Stimulated activated naive B cell treated with anti-CD40 and anti-IgM and Interleukin-4, amounts not matched to agents 10 μg/mL and 1 μg/mL and 100 μg/mL, for 72 hours (primary cell): ENCODE measurements around the gene ZCCHC14.
"Not testable (repeated sequence)": the region's sequence is repeated elsewhere in the genome, so short reads cannot be mapped to it uniquely, and the experiment has no call there.

ENCODE experiments used
- ATAC-seq, 2 donors: fragments of 150-1000 bp; cut with Tn5 transposase; replicated peaks; 2 replicates each; pipeline ENCODE4 v1.10.0; 2021; ENCODE audit warnings: moderate library complexity in 1 of 2
- DNase-seq: peaks from one replicate; pipeline ENCODE4 v3.0.0; 2021
- H3K27ac Mint-ChIP-seq: one replicate; pipeline ENCODE4 v1.8.0; 2022; ENCODE audit warnings: mild to moderate bottlenecking, mixed read lengths
- H3K27me3 Mint-ChIP-seq, 2 donors: one replicate each; pipeline ENCODE4 v1.8.0; 2022; ENCODE audit warnings: mixed read lengths in 2 of 2
- H3K36me3 Mint-ChIP-seq, 2 donors: one replicate each; pipeline ENCODE4 v1.8.0; 2022; ENCODE audit warnings: mixed read lengths in 2 of 2, mild to moderate bottlenecking in 1 of 2
- H3K4me1 Mint-ChIP-seq, 2 donors: one replicate each; pipeline ENCODE4 v1.8.0; 2022; ENCODE audit warnings: mixed read lengths in 2 of 2, mild to moderate bottlenecking in 1 of 2
- H3K4me3 Mint-ChIP-seq, 2 donors: one replicate each; pipeline ENCODE4 v1.8.0; 2022; ENCODE audit warnings: mild to moderate bottlenecking in 2 of 2, mixed read lengths in 2 of 2, moderate library complexity in 1 of 2
- H3K9me3 Mint-ChIP-seq, 2 donors: one replicate each; pipeline ENCODE4 v1.8.0; 2022; ENCODE audit warnings: mixed read lengths in 2 of 2, mild to moderate bottlenecking in 1 of 2

The ZCCHC14 gene

DNA sequence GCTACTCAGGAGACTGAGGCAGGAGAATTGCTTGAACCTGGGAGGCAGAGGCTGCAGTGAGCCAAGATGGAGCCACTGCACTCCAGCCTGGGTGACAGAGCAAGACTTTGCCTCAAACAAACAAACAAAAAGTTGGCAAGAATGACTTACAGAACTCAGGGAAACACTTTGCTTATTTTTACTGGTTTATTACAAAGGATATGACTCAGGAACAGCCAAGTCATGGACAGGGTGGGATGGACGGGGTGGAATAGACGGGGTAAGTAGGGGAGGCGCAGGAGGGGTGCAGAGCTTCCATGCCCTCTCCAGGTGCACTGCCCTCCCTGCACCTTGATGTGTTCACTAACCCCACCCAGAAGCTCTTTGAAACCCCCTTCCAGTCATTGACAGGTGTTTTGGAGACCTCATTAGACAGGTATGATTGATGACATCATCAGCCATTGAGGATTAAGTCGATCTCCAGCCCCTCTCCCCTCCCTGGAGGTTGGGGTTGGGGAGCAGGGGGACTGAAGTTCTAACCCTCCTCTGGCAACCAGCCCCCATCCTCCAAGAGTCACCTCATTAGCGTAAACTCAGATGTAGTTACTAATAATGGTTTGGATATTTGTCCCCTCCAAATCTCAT, 41.3 kb upstream of the ZCCHC14 start:
- H3K4me3 Mint-ChIP-seq: no peak overlapping the region
- DNase-seq: no peak
- H3K36me3 Mint-ChIP-seq: peaks cover 5 to 9% of the 10 kb centered on the region in 2 donors
- no peak overlapping the region for H3K27ac Mint-ChIP-seq
- ATAC-seq: no peak
- peaks cover 18 to 24% of the 10 kb centered on the region in 2 donors for H3K9me3 Mint-ChIP-seq
- H3K4me1 Mint-ChIP-seq: peaks cover 0 to 4% of the 10 kb centered on the region in 2 donors
- H3K27me3 Mint-ChIP-seq: peaks cover 58 to 69% of the 10 kb centered on the region in 2 donors

DNA sequence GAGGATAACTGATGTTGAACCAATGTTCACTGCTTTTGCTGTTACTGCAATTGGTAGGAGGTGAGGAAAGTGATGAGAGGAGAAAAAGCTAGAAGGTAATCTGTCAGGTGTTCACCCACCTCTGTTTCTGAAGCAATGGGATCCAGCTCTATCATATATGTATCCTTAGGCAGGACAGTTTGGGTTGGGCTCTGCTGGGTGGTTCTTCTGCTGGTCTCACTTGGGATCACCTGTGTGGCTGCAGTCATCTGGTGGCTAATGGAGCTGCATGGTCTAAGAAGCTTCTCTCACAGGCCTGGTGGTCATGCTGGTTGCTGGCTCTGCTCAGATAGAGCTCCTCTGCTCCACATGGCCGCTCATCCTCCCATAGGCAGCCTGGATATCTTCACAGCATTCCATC, 40.2 kb upstream of the ZCCHC14 start:
- H3K36me3 Mint-ChIP-seq: peaks cover 7 to 11% of the 10 kb centered on the region in 2 donors
- H3K9me3 Mint-ChIP-seq: peaks cover 20 to 27% of the 10 kb centered on the region in 2 donors
- ATAC-seq (no peak), DNase-seq (no peak)
- peaks cover 0 to 2% of the 10 kb centered on the region in 2 donors for H3K4me1 Mint-ChIP-seq
- no peak overlapping the region for H3K4me3 Mint-ChIP-seq
- H3K27ac Mint-ChIP-seq: no peak overlapping the region
- H3K27me3 Mint-ChIP-seq: peaks cover 55 to 63% of the 10 kb centered on the region in 2 donors

DNA sequence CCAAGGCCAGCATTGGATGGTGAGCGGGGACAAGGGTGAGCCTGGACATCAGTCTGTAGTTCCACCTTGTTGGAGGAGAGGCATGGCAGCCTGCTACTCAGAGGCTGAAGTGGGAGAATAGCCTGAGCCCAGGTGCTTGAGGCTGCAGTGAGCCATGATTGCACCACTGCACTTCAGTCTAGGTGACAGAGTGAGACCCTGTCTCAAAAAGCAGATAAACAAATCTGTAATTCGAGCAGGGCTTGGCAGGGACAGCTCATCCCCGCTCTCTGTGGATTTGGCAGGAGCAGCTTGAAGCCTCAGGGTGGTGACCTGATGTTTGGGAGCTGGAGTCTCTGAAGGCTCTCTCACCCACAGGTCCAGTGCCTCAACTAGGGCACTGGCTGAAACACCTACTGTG, 38.6 kb upstream of the ZCCHC14 start:
- Mint-ChIP-seq H3K4me3 (no peak overlapping the region), H3K4me1 (peaks cover 0 to 2% of the 10 kb centered on the region in 2 donors)
- ATAC-seq: no peak

DNA sequence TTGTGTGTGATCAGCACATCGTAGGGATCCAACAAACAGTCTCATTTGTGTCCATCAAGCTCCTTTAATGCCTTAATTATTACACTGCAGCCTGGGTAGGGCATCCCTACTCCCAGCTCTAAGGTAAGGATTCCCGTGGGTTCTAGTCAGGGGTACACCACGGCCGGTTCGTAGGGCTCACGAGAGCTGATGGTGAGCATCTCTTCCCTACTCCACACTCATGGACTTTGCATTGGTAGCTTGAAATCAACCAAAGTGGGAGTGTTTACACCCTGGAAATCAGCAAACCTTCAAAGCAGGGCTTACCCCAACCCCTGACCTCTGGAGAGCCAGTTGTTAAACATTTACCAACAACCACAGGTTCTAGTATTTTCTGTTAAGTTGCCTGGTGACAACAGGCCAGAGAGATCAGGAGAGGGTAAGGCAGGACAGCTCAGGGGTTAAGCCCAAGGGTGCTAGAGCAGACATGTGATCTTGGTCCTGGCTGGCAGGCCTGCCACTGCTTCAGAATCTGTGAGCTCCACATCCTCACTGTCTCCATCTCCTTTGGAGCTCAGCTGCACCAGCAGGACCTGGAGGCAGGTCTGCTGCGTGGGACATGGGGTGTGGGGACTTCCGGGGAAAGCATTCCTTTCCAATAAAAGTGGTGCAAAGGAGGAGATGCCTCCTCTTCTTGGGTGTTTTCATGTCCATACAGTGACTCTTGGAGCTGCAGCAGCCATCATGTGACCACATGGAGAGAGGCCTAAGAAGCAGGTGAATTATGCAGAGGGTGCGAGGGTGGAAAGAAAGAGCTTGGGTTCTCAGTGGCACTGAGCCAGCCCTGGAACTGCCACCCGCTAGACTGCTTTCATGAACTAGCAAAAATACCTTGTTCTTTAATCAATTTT, 36.1 kb upstream of the ZCCHC14 start:
- Mint-ChIP-seq H3K4me1 (no peaks in the 10 kb centered on the region), H3K27me3 (peaks cover 46 to 60% of the 10 kb centered on the region in 2 donors), H3K36me3 (peaks cover 6 to 7% of the 10 kb centered on the region in 2 donors), H3K9me3 (peaks cover 16% of the 10 kb centered on the region in 2 donors), H3K27ac (no peak overlapping the region), H3K4me3 (no peak overlapping the region)
- DNase-seq: no peak
- no peak for ATAC-seq

More for the DNA sequence above, 38.6 kb upstream of the ZCCHC14 start:
- DNase-seq: no peak
- H3K9me3 Mint-ChIP-seq: peaks cover 16 to 23% of the 10 kb centered on the region in 2 donors
- peaks cover 6 to 7% of the 10 kb centered on the region in 2 donors for H3K36me3 Mint-ChIP-seq
- H3K27ac Mint-ChIP-seq: no peak overlapping the region
- peaks cover 54% of the 10 kb centered on the region in 2 donors for H3K27me3 Mint-ChIP-seq

DNA sequence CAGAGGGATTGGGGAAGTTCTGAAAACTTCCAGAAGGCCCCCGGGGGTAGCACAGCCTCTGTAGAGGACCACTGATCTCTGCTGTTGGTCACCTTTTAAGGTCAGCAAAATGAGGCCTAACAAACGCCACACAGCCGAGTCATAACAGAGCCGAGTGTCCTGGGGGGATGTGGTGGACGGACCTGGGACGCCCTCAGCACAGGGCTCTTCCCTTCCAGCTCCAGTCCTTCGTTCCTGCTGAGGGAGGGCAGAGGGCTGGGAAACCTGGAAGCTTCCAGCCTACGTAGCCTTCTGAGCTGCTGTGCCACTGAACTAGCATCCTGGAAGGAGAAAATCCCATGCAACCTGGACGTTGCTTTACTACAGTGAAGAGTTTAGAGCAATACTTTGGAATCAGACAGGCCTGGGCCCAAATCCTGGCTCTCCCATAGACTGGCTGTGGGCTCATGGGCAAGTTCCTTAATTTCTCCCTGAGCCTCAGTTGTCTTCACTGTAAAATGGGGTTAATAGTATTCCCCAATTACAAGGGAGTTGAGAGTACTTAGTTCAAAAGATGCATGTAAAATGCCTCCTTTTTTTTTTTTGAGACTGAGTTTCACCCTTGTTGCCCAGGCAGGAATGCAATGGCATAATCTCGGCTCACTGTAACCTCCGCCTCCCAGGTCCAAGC, 34.4 kb upstream of the ZCCHC14 start:
- Mint-ChIP-seq H3K27ac (no peak overlapping the region), H3K27me3 (peaks cover 43 to 49% of the 10 kb centered on the region in 2 donors), H3K9me3 (peaks cover 8 to 11% of the 10 kb centered on the region in 2 donors), H3K4me1 (no peaks in the 10 kb centered on the region), H3K4me3 (no peak overlapping the region), H3K36me3 (peaks cover 6 to 7% of the 10 kb centered on the region in 2 donors)
- DNase-seq: no peak
- ATAC-seq: no peak

DNA sequence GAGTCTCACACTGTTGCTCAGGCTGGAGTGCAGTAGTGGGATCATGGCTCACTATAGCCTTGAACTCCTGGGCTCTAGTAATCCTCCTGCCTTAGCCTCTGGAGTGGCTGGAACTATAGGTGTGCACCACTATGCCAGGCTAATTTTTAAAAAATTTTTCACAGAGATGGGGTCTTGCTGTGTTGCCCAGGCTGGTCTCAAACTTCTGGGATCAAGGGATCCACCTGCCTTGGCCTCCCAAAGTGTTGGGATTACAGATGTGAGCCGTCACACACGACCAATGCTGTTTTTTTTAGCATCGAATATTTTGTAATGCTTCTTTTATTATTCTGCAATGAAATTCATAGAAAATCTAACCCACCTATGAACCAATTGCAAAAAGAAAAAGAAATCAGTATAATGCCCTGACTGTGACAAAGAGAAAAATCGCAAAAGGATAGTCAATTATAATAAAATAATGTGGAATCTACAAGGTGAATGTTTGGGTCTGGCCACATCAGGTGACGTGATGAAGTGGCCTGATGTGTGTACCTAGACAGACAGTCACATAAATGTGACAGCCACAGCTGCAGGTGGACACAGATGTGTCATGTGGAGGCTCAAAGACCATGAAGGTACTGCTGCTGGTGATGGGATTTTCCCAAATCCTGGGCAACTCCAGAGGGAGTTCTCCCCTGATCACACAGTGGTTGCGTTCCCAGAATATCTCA, 33.6 kb upstream of the ZCCHC14 start:
- H3K36me3 Mint-ChIP-seq: peaks cover 6 to 7% of the 10 kb centered on the region in 2 donors
- peaks cover 8 to 11% of the 10 kb centered on the region in 2 donors for H3K9me3 Mint-ChIP-seq
- no peak for ATAC-seq
- peaks cover 38 to 44% of the 10 kb centered on the region in 2 donors for H3K27me3 Mint-ChIP-seq
- no peak overlapping the region for H3K27ac Mint-ChIP-seq
- DNase-seq: no peak
- H3K4me1 Mint-ChIP-seq: no peaks in the 10 kb centered on the region
- no peak overlapping the region for H3K4me3 Mint-ChIP-seq

DNA sequence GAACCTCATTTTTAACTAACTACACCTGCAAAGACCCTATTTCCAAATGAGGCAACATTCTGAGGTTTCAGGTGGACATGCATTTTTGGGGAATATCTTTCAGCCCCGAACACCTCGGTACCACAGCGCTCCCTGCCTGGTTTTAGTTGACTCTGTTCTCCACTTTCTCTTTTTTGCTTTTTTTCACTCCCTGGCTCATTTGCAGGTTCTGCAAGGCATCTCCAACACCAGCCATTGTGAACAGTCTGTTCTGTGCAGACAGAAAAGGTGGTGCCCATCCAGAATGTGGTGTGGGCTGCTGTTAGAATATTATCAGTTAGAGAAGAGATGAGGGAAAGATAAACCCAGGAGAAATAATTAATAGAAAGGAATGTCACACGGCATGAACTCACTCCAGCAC, 32.5 kb upstream of the ZCCHC14 start:
- H3K36me3 Mint-ChIP-seq: peaks cover 6 to 7% of the 10 kb centered on the region in 2 donors
- no peak overlapping the region for H3K4me3 Mint-ChIP-seq
- H3K27ac Mint-ChIP-seq: no peak overlapping the region
- H3K27me3 Mint-ChIP-seq: peaks cover 36 to 43% of the 10 kb centered on the region in 2 donors
- no peaks in the 10 kb centered on the region for H3K4me1 Mint-ChIP-seq
- DNase-seq (no peak), ATAC-seq (no peak)
- H3K9me3 Mint-ChIP-seq: peaks cover 8 to 9% of the 10 kb centered on the region in 2 donors

DNA sequence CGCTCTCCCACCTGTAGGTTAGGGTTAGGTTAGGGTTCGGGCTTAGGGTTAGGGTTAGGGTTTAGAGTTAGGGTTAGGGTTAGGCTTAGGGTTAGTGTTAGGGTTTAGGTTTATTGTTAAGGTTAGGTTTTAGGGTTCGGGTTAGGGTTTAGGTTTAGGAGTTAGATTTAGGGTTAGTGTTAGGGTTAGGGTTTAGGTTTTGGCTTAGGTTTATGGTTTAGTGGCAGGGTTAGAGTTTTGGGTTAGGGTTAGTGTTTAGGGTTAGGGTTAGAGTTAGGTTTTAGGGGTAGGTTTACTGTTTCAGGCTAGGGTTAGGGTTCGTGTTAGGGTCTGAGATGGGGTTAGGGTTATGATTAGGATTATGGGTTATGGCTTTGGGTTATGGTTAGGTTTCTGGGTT, 31.6 kb upstream of the ZCCHC14 start:
- Mint-ChIP-seq H3K27me3 (peaks cover 34 to 41% of the 10 kb centered on the region in 2 donors), H3K36me3 (peaks cover 4 to 5% of the 10 kb centered on the region in 2 donors), H3K27ac (no peak overlapping the region), H3K4me1 (no peaks in the 10 kb centered on the region), H3K4me3 (no peak overlapping the region), H3K9me3 (peaks cover 5% of the 10 kb centered on the region in 2 donors)
- DNase-seq (no peak), ATAC-seq (no peak)

DNA sequence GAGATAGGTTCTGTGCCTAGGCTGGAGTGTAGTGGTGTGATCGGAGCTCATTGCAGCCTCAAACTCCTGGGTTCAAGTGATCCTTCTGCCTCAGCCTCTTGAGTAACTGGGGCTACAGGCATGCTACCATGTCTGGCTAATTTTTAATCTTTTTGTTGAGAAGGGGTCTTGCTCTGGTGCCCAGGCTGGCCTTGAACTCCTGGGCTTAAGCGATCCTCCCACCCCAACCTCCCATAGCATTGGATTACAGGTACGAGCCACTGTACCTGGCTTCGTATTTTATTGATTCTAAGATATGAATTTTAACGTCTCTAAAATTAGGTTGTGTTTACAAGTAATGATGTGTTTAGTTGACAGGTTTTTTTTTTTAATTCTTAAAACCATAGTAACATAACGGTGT, 30.8 kb upstream of the ZCCHC14 start:
- H3K4me3 Mint-ChIP-seq, H3K27ac Mint-ChIP-seq, H3K9me3 Mint-ChIP-seq, DNase-seq, H3K36me3 Mint-ChIP-seq, H3K4me1 Mint-ChIP-seq, ATAC-seq: not testable (repeated sequence)
- peaks cover 36 to 44% of the 10 kb centered on the region in 2 donors for H3K27me3 Mint-ChIP-seq

DNA sequence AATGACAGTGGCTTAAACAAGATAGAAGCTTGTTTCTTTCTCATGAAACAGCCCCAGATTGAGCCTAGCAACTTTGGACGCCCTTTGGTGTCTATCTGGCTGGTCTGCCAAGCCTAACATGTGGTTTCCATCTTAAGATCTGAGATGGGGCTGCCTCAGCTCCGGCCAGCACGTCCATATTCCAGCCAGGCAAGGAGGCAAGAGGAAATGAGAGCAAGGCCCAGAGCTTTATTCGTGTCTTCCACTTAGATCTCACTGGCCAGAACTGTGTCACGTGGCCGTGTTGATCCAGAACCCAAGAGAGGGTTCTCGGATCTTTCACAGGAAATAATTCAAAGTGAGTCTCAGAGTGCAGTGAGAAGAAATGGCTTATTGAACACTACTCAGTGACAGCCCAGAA, 28.9 kb upstream of the ZCCHC14 start:
- not testable (repeated sequence) for ATAC-seq, H3K4me1 Mint-ChIP-seq, H3K4me3 Mint-ChIP-seq, DNase-seq, H3K27ac Mint-ChIP-seq, H3K9me3 Mint-ChIP-seq, H3K36me3 Mint-ChIP-seq
- H3K27me3 Mint-ChIP-seq: peaks cover 42 to 50% of the 10 kb centered on the region in 2 donors

DNA sequence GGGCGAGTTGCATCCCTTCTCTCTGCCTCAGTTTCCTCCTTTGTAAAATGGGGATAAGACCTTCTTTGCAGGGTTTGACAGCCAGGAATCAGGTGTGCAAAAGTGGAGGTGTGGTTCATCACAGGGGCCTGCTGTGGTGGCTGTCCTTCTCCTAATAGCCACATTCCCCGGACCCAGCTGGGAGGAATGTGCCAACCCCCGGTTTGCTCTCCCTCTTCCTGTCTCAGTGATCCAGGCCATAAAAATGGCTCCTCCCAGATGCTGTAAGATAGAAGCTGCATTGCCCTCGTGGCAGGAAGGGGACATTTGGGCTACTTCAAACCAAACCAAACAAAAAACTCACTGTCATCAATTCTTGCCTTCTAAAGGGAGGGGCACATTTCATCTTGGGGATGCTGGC, 26.3 kb upstream of the ZCCHC14 start:
- H3K36me3 Mint-ChIP-seq: not testable (repeated sequence)

DNA sequence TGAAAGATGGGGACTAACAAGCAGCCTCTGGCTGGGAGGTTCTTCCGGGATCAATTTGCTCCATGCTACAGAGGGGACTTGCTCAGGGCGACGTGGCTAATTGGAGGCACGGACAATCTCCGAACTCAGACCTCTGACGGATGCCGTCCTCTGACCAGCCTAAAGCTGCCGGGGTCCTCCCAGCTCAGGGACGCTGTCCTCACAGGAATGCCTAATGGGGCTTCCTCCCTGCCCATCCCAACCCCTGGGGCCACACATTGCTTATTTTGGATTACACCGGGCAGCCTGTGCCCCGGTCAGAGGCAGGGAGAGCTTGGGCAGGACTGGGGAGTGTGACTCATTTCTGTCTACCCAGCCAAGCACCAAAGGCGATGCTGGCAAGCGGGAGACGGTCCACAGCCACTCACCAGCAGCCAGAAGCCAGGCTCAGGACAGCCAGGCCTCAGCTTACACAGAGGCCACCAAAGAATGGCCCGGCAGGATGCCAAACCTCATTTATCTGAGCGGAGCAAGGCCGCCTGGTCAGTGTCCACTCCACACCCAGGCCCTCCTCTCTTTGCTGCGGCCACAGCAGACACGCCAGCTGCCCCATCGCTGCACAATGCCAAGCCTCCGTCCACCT, 25.7 kb upstream of the ZCCHC14 start:
- H3K36me3 Mint-ChIP-seq, DNase-seq, H3K9me3 Mint-ChIP-seq, H3K4me3 Mint-ChIP-seq, H3K4me1 Mint-ChIP-seq, ATAC-seq, H3K27ac Mint-ChIP-seq: not testable (repeated sequence)
- H3K27me3 Mint-ChIP-seq: peaks cover 33 to 57% of the 10 kb centered on the region in 2 donors

More for the DNA sequence above, 26.3 kb upstream of the ZCCHC14 start:
- not testable (repeated sequence) for H3K9me3 Mint-ChIP-seq, DNase-seq, H3K4me1 Mint-ChIP-seq, ATAC-seq, H3K4me3 Mint-ChIP-seq, H3K27ac Mint-ChIP-seq
- H3K27me3 Mint-ChIP-seq: peaks cover 28 to 55% of the 10 kb centered on the region in 2 donors

DNA sequence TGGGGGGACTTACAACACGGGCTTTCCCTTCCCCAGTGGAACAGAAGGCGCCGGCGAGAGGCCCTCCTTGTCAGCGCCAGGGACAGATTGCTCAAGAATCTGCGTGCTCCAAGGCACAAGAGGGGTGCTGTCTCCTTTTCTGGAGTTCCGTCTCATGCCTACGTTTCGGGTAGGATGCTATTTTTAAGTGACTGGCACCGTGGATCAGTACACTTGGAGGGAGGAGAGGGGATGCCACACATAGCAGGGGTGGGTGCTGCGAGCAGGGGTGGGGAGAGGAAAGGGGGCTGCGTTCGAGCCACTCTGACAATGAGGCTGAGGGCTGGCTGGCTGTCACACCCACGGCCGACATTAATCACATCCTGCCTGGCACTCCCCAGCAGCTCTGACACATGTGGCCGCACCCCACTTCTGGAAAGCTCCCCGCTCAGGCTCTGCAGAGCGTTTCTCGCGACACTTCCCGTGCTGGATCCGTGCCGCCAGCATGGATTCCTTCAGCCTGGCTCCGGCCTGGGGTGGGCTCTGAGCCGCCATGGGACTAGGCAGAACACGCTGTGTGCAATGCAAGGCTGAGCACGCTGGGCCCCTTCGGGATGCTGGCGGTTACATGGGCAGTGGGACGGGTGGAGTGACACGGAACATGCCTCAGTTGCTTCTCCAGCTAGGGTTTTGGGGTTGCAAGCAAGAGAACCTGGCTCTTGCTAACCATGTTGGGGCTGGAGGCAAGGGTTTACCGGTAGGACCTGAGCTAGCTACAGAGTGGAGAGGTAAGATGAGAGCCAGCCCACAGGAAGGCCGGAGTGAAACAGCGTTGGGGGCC, 25.0 kb upstream of the ZCCHC14 start:
- not testable (repeated sequence) for H3K4me3 Mint-ChIP-seq

More for the DNA sequence above, 25.0 kb upstream of the ZCCHC14 start:
- H3K36me3 Mint-ChIP-seq, H3K27ac Mint-ChIP-seq, H3K4me1 Mint-ChIP-seq, DNase-seq, ATAC-seq, H3K9me3 Mint-ChIP-seq: not testable (repeated sequence)
- peaks cover 38 to 63% of the 10 kb centered on the region in 2 donors for H3K27me3 Mint-ChIP-seq
